Peyer's patch (tissue), 4 donors: ENCODE measurements around the gene ACOX3. TPM values are rescaled to one million over a fixed set of nuclear protein-coding genes. Genes with fewer than 3 reads are reported as not detected.

Experiments used
- DNase-seq, 3 donors: peaks; one replicate each; pipeline ENCODE4 v3.0.0-alpha.2; 2017 to 2019
- H3K27ac ChIP-seq, 4 donors: fragments of 200-600 bp; sonication (generic); one replicate each; pipeline ENCODE4 v1.5.1; 2016 to 2019
- H3K27me3 ChIP-seq, 2 donors: fragments of 200-600 bp; sonication (generic); one replicate each; pipeline ENCODE4 v1.5.1; 2019
- H3K36me3 ChIP-seq, 3 donors: fragments of 200-600 bp; sonication (generic); one replicate each; pipeline ENCODE4 v1.5.1; 2016 to 2019
- H3K4me1 ChIP-seq, 4 donors: fragments of 200-600 bp; sonication (generic); one replicate each; pipeline ENCODE4 v1.5.1; 2016 to 2019
- H3K4me3 ChIP-seq, 4 donors: fragments of 200-600 bp; sonication (generic); 1 replicate in 3 of 4; 2 replicates in 1 of 4; pipeline ENCODE4 v1.5.1; 2016 to 2019; ENCODE audit warnings: mild to moderate bottlenecking in 1 of 4
- H3K9me3 ChIP-seq, 4 donors: fragments of 200-600 bp; sonication (generic); one replicate each; pipeline ENCODE4 v1.5.1; 2016 to 2019; ENCODE audit warnings: mild to moderate bottlenecking in 1 of 4
- POLR2A ChIP-seq, 2 donors: fragments of 450-650 bp; IDR thresholded peaks; one replicate each; pipeline ENCODE4 v1.5.1; 2017; ENCODE audit warnings: antibody characterized with exemption in 2 of 2, mild to moderate bottlenecking in 2 of 2, moderate library complexity in 2 of 2
- small RNA-seq, 2 donors: library from RNA; depleted of rRNA; stranded (forward); fragments of <200 nt; gene quantifications; one replicate each; pipeline ENCODE3, GENCODE V24; 2016
- total RNA-seq, 4 donors: library from RNA; depleted of rRNA; stranded (reverse); fragments of >200 nt; gene quantifications; one replicate each; pipeline ENCODE4 v1.1.0, GENCODE V29; 2016
- TF ChIP-seq, protein P1 (sequence below), 6 experiments: fragments of 450-650 bp in 4 of 6; fragments of 200-600 bp in 2 of 6; sonication (generic) in 1 of 6; IDR thresholded peaks; one replicate each; pipeline ENCODE4 v1.5.1; 2017 to 2019; ENCODE audit warnings: antibody characterized with exemption in 6 of 6, mild to moderate bottlenecking in 3 of 6, moderate library complexity in 1 of 6

Gene ACOX3
- total RNA-seq, 4 donors from 2014 or later, result 17.2 to 95.7 (median 43.7) TPM

DNA sequence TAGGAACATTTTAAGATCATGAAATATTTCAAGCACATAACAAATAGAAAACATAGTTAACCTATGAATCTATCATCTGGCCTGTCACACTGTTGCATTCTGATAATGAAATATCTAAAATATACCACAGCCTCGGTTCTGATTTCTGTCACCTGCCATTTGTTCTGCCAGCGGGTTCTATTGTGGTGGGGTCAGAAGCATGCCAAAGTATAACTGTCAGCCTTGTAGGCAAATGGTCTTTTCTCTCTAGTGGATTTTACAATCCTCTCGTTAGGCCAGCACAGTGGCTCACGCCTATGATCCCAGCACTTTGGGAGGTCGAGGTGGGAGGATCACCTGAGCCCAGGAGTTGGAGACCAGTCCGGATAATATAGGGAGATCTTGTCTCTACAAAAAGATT lies 123.0 kb downstream of the ACOX3 start:
- Histone ChIP-seq H3K4me1 (peaks cover 0 to 19% (median 0%) of the 10 kb centered on the region in 4 donors), H3K27me3 (no peaks in the 10 kb centered on the region), H3K27ac (no peak overlapping the region), H3K4me3 (no peak overlapping the region), H3K36me3 (no peaks in the 10 kb centered on the region), H3K9me3 (no peaks in the 10 kb centered on the region)
- no peak for DNase-seq
- no peak for TF ChIP-seq POLR2A (IDR thresholded peaks at IDR 0.05)
- TF ChIP-seq, protein P1, sequence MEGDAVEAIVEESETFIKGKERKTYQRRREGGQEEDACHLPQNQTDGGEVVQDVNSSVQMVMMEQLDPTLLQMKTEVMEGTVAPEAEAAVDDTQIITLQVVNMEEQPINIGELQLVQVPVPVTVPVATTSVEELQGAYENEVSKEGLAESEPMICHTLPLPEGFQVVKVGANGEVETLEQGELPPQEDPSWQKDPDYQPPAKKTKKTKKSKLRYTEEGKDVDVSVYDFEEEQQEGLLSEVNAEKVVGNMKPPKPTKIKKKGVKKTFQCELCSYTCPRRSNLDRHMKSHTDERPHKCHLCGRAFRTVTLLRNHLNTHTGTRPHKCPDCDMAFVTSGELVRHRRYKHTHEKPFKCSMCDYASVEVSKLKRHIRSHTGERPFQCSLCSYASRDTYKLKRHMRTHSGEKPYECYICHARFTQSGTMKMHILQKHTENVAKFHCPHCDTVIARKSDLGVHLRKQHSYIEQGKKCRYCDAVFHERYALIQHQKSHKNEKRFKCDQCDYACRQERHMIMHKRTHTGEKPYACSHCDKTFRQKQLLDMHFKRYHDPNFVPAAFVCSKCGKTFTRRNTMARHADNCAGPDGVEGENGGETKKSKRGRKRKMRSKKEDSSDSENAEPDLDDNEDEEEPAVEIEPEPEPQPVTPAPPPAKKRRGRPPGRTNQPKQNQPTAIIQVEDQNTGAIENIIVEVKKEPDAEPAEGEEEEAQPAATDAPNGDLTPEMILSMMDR (IDR thresholded peaks at IDR 0.05), result no peak

DNA sequence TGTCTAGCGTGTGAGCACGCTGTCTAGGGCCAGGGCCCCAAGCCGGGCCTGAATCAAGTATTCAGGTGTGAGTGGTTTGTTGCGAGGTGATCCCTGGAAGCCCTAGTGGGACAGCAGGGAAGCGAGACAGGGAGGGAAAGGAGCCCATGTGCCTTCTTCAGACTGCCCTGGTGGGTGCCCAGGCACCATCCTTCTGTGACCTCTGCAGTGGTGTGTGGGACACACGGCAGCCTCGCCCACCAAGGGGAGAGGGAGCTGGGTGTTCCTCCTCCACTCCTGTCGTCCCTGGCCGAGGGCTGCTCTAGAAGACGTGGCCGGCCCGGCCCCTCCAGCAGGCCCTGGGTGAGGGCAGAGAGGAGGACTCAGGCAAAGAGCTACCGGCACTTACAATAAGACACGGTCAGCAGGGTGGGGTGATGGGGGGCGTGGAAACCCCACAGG lies 123.6 kb downstream of the ACOX3 start:
- peak in 1 of 3 donors; percentile 15 for DNase-seq
- TF ChIP-seq, protein P1 (IDR thresholded peaks at IDR 0.05), result no peak
- TF ChIP-seq POLR2A (IDR thresholded peaks at IDR 0.05), result no peak

More for the DNA sequence above, 123.6 kb downstream of the ACOX3 start:
- no peak overlapping the region for H3K27ac ChIP-seq
- no peaks in the 10 kb centered on the region for H3K9me3 ChIP-seq
- H3K27me3 ChIP-seq, result no peaks in the 10 kb centered on the region
- H3K4me1 ChIP-seq, result peaks cover 0 to 19% (median 0%) of the 10 kb centered on the region in 4 donors
- no peak overlapping the region for H3K4me3 ChIP-seq
- no peaks in the 10 kb centered on the region for H3K36me3 ChIP-seq

Small RNA genes lying within 50 kb of the gene (small RNA-seq; reads per million reads assigned to genes)
- 1.0 to 1.8 reads per million in 2 donors for gene RNA5SP152

Other genes with a start within 250 kb of the ACOX3 start
- gene SH3TC1, start 241.4 kb downstream of the ACOX3 start, total RNA-seq, result 10 to 100 TPM in 2 of 4 donors, 1 to 10 TPM in 2; 4.2 to 88.3 (median 11.8) TPM
- 10 to 100 TPM in 1 of 4 donors, 1 to 10 TPM in 3; 3.3 to 43.7 (median 7.9) TPM for gene HTRA3, start 171.0 kb downstream of the ACOX3 start, total RNA-seq
- 10 to 100 TPM; 16.8 to 31.6 (median 28.1) TPM for gene TRMT44, start 54 bp upstream of the ACOX3 start, total RNA-seq
- gene GPR78, start 139.7 kb upstream of the ACOX3 start, total RNA-seq, result not detected
- gene CPZ, start 152.0 kb upstream of the ACOX3 start, total RNA-seq, result 1 to 10 TPM in 3 of 4 donors, not detected in 1; 1.2 to 2.0 (median 1.5) TPM